ENCODE data around the gene SAMD14. TPM values are rescaled to one million over a fixed set of nuclear protein-coding genes. Genes with fewer than 3 reads are reported as not detected.
A peak's percentile ranks its signal among the peaks of the same experiment; 100 is the strongest.

Gene SAMD14
- total RNA-seq, 1 donor from 2014 or later: 21.5 TPM

- DNase-seq: no peak
- no peak for ATAC-seq
- Histone ChIP-seq H3K27ac (no peak overlapping the region), H3K27me3 (no peaks in the 10 kb centered on the region), H3K36me3 (peaks cover 33% of the 10 kb centered on the region), H3K4me1 (peaks cover 11% of the 10 kb centered on the region), H3K9me3 (no peaks in the 10 kb centered on the region), H3K4me3 (no peak overlapping the region)
- no peak for TF ChIP-seq CTCF (IDR thresholded peaks at IDR 0.05)
- intact Hi-C loops (cut with DNase I): no loop called here
Measured at GRCh38 chr17:50091918-50092285, 38.1 kb downstream of the SAMD14 start.

- intact Hi-C loops (cut with DNase I): no loop called here
Measured at GRCh38 chr17:50090971-50091917, 38.7 kb downstream of the SAMD14 start.

GRCh38 chr17:50090071-50090470 lies 39.9 kb downstream of the SAMD14 start:
- DNase-seq: no peak

More at GRCh38 chr17:50090971-50091917, 38.7 kb downstream of the SAMD14 start:
- Histone ChIP-seq H3K27me3 (no peaks in the 10 kb centered on the region), H3K4me3 (no peak overlapping the region), H3K36me3 (peaks cover 40% of the 10 kb centered on the region), H3K9me3 (no peaks in the 10 kb centered on the region), H3K4me1 (peaks cover 4% of the 10 kb centered on the region), H3K27ac (no peak overlapping the region)
- TF ChIP-seq CTCF (IDR thresholded peaks at IDR 0.05): no peak
- no peak for ATAC-seq
- DNase-seq: no peak

GRCh38 chr17:50088952-50089825 lies 40.8 kb downstream of the SAMD14 start:
- Histone ChIP-seq H3K36me3 (peaks cover 46% of the 10 kb centered on the region), H3K4me1 (no peaks in the 10 kb centered on the region), H3K4me3 (no peak overlapping the region), H3K27me3 (no peaks in the 10 kb centered on the region), H3K27ac (no peak overlapping the region), H3K9me3 (no peaks in the 10 kb centered on the region)
- intact Hi-C loops (cut with DNase I): loop anchor here (5.0 kb wide), 1 partner anchor 62 kb away; no protein-coding TSS in a partner anchor
- TF ChIP-seq CTCF (IDR thresholded peaks at IDR 0.05): no peak
- no peak for ATAC-seq
- no peak for DNase-seq

More at GRCh38 chr17:50090071-50090470, 39.9 kb downstream of the SAMD14 start:
- intact Hi-C loops (cut with DNase I): no loop called here
- H3K4me1 ChIP-seq: no peaks in the 10 kb centered on the region
- no peak for ATAC-seq
- TF ChIP-seq CTCF (IDR thresholded peaks at IDR 0.05): no peak
- H3K4me3 ChIP-seq: no peak overlapping the region
- no peaks in the 10 kb centered on the region for H3K9me3 ChIP-seq
- peaks cover 40% of the 10 kb centered on the region for H3K36me3 ChIP-seq
- no peak overlapping the region for H3K27ac ChIP-seq
- no peaks in the 10 kb centered on the region for H3K27me3 ChIP-seq

GRCh38 chr17:50087912-50088405 lies 42.0 kb downstream of the SAMD14 start:
- intact Hi-C loops (cut with DNase I): loop anchor here (5.0 kb wide), 1 partner anchor 61 kb away; no protein-coding TSS in a partner anchor
- Histone ChIP-seq H3K4me1 (no peaks in the 10 kb centered on the region), H3K4me3 (no peak overlapping the region), H3K36me3 (peaks cover 52% of the 10 kb centered on the region), H3K27ac (no peak overlapping the region), H3K9me3 (no peaks in the 10 kb centered on the region), H3K27me3 (no peaks in the 10 kb centered on the region)
- DNase-seq (no peak), ATAC-seq (peak; percentile 8)
- TF ChIP-seq CTCF (IDR thresholded peaks at IDR 0.05): no peak
